Measurements from ENCODE around the gene CMTM8.

Gene CMTM8

GRCh38 chr3:32284443-32285212, 46.1 kb downstream of the CMTM8 start:
- no peak for TF ChIP-seq CTCF (IDR thresholded peaks at IDR 0.05; ENCODE audit: borderline replicate concordance, insufficient read depth, low read depth, low read length)
- H3K4me3 ChIP-seq (ENCODE audit: low read depth, low read length) = no peak overlapping the region

DNA sequence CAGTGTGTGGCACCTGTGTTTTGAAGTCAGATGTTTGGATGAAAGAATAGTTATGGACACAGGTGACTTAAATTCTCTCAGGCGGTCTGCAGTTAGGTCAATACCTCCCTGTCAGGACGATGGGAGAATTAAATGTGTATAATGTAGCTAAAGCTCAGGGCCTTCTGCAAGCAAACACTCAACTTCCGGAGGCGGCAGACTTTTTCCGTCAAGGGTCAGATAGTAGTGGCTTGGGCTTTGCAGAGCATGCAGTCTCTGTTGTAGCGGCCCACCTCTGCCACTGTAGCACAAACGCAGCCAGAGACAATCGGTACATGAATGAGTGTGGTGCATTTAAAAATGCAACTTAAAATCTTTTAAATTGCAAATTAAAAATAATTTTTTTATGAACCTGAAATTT, 47.4 kb downstream of the CMTM8 start:
- no peak overlapping the region for H3K4me3 ChIP-seq (ENCODE audit: low read depth, low read length)
- no peak for TF ChIP-seq CTCF (IDR thresholded peaks at IDR 0.05; ENCODE audit: borderline replicate concordance, insufficient read depth, low read depth, low read length)

DNA sequence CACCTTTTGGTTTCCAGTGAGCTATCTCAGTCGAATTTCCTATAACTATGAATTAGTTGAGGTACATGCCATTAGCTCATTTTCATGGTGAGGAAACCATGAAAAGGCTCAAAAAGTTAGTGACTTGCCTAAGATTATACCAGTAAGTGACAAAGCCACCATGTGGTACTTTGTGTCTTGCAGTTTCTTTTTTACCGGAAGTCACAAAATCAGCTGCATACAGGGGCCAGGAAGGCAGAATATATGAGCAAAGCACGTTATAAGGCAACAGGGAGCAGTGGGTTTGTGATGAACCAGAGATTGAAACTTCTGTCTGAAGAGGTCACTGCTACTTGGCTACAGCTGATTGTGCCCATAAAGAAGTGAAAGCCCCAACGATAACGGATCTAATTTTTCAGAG, 50.3 kb downstream of the CMTM8 start:
- TF ChIP-seq CTCF (IDR thresholded peaks at IDR 0.05; ENCODE audit: borderline replicate concordance, insufficient read depth, low read depth, low read length) = no peak

GRCh38 chr3:32290619-32291018, 52.1 kb downstream of the CMTM8 start:
- H3K4me3 ChIP-seq (ENCODE audit: low read depth, low read length) = no peak overlapping the region
- TF ChIP-seq CTCF (IDR thresholded peaks at IDR 0.05; ENCODE audit: borderline replicate concordance, insufficient read depth, low read depth, low read length) = no peak

More for the DNA sequence above, 50.3 kb downstream of the CMTM8 start:
- no peak overlapping the region for H3K4me3 ChIP-seq (ENCODE audit: low read depth, low read length)

- H3K4me3 ChIP-seq (ENCODE audit: low read depth, low read length) = no peak overlapping the region
- TF ChIP-seq CTCF (IDR thresholded peaks at IDR 0.05; ENCODE audit: borderline replicate concordance, insufficient read depth, low read depth, low read length) = no peak
These were observed 53.8 kb downstream of the CMTM8 start for GRCh38 chr3:32292085-32292796.

DNA sequence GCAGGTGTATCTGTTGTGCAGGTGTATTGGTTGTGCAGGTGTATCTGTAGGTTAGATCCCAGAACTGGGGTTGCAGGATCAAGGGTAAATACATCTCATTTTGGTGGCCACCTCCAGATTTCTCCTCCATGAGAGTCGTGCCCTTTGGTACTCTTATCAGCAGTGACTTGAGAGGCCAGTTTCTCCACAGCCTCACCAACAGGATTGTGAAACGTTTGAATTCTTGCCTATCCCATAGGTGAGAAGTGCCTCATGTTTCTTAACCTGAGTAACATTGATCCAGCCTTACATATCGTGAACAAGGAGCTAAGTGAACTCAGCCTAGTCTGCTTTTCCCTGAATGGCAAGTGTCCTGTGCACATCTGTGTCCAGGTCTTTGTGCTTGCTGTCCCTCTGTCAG, 55.4 kb downstream of the CMTM8 start:
- no peak overlapping the region for H3K4me3 ChIP-seq (ENCODE audit: low read depth, low read length)
- no peak for TF ChIP-seq CTCF (IDR thresholded peaks at IDR 0.05; ENCODE audit: borderline replicate concordance, insufficient read depth, low read depth, low read length)

Data from GM12875 (cell line).